Peyer's patch (tissue), 4 donors: ENCODE data around the gene FUNDC2.

Experiments
- POLR2A ChIP-seq, 2 donors: fragments of 450-650 bp; IDR thresholded peaks; one replicate each; pipeline ENCODE4 v1.5.1; 2017; ENCODE audit warnings: antibody characterized with exemption in 2 of 2, mild to moderate bottlenecking in 2 of 2, moderate library complexity in 2 of 2
- TF ChIP-seq, protein P1 (sequence below), 6 experiments: fragments of 450-650 bp in 4 of 6; fragments of 200-600 bp in 2 of 6; sonication (generic) in 1 of 6; IDR thresholded peaks; one replicate each; pipeline ENCODE4 v1.5.1; 2017 to 2019; ENCODE audit warnings: antibody characterized with exemption in 6 of 6, mild to moderate bottlenecking in 3 of 6, moderate library complexity in 1 of 6

DNA sequence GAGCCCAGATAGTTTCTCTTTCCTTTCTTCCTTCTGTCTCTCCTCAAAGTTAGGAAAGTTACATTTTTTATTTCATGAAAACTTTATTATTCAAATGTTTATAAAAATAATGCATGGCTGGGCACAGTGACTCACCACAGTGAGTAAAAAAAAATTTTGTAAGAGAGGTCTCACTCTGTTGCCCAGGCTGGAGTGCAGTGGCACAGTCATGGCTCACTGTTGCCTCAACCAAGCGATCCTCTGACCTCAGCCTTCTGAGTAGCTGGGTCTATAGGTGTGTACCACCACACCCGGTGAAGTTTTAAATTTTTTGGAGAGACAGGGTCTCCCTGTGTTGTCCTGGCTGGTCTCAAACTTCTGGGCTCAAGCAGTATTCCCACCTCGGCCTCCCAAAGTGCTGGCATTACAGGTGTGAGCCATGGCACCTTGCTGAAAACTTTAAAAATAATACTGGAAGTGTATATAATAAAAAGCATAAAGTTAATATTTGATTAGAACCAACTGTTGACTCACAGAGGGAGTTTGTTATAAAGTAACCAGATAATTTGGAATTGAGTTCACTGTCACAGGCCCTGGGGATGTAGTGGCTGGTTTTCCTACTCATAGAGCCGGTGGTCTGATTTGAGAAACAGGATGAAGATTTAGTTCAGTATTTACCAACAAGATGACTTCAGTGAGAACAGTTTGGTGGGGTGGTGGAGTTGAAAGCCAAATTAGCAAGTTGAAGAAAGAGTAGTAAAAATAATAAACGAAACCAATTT lies 26.3 kb downstream of the FUNDC2 start:
- TF ChIP-seq, protein P1, sequence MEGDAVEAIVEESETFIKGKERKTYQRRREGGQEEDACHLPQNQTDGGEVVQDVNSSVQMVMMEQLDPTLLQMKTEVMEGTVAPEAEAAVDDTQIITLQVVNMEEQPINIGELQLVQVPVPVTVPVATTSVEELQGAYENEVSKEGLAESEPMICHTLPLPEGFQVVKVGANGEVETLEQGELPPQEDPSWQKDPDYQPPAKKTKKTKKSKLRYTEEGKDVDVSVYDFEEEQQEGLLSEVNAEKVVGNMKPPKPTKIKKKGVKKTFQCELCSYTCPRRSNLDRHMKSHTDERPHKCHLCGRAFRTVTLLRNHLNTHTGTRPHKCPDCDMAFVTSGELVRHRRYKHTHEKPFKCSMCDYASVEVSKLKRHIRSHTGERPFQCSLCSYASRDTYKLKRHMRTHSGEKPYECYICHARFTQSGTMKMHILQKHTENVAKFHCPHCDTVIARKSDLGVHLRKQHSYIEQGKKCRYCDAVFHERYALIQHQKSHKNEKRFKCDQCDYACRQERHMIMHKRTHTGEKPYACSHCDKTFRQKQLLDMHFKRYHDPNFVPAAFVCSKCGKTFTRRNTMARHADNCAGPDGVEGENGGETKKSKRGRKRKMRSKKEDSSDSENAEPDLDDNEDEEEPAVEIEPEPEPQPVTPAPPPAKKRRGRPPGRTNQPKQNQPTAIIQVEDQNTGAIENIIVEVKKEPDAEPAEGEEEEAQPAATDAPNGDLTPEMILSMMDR (IDR thresholded peaks at IDR 0.05): no peak
- no peak for TF ChIP-seq POLR2A (IDR thresholded peaks at IDR 0.05)
